Measurements from ENCODE around the gene SPEF1. TPM values are rescaled to one million over a fixed set of nuclear protein-coding genes. Genes with fewer than 3 reads are reported as not detected.
A peak's percentile ranks its signal among the peaks of the same experiment; 100 is the strongest.

SPEF1 gene
- total and polyA plus RNA-seq, 2 of the 13 experiments (the other 11 are each of a cell fraction or from before 2014, with no cell fraction given): 0.11 to 0.27 TPM

- TF ChIP-seq, protein P1, sequence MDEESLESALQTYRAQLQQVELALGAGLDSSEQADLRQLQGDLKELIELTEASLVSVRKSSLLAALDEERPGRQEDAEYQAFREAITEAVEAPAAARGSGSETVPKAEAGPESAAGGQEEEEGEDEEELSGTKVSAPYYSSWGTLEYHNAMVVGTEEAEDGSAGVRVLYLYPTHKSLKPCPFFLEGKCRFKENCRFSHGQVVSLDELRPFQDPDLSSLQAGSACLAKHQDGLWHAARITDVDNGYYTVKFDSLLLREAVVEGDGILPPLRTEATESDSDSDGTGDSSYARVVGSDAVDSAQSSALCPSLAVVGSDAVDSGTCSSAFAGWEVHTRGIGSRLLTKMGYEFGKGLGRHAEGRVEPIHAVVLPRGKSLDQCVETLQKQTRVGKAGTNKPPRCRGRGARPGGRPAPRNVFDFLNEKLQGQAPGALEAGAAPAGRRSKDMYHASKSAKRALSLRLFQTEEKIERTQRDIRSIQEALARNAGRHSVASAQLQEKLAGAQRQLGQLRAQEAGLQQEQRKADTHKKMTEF (CRISPR knock-in tag; IDR thresholded peaks at IDR 0.05): 0 out of 2 replicates have a peak, but pooled peaks have one; percentile 32
- TF ChIP-seq ZNF335 (CRISPR knock-in tag; IDR thresholded peaks at IDR 0.05) (0 out of 2 replicates have a peak, but pooled peaks have one; percentile 40), NAIF1 (CRISPR knock-in tag; IDR thresholded peaks at IDR 0.05; ENCODE audit: borderline replicate concordance) (no peak), ZNF280D (CRISPR knock-in tag; IDR thresholded peaks at IDR 0.05) (no peak), TBX2 (CRISPR knock-in tag; IDR thresholded peaks at IDR 0.05; ENCODE audit: borderline replicate concordance) (0 out of 2 replicates have a peak, but pooled peaks have one; percentile 4), ZNF709 (CRISPR knock-in tag; IDR thresholded peaks at IDR 0.05) (0 out of 2 replicates have a peak, but pooled peaks have one; percentile 36), KLF16 (CRISPR knock-in tag; IDR thresholded peaks at IDR 0.05) (0 out of 4 replicates have a peak, but pooled peaks of 1 of the 2 experiments have one; percentile 7), HES4 (CRISPR knock-in tag; IDR thresholded peaks at IDR 0.05; ENCODE audit: borderline replicate concordance) (0 out of 2 replicates have a peak, but pooled peaks have one; percentile 28), IRF2 (CRISPR knock-in tag; IDR thresholded peaks at IDR 0.05) (peak; percentile 4; the same call in 1 of the 2 replicates), AHR (CRISPR knock-in tag; IDR thresholded peaks at IDR 0.05) (0 out of 2 replicates have a peak, but pooled peaks have one; percentile 32), ZNF7 (CRISPR knock-in tag; IDR thresholded peaks at IDR 0.05) (no peak), NCOR1 (IDR thresholded peaks at IDR 0.05; ENCODE audit: borderline replicate concordance, low read length) (peak; percentile 71), ZNF609 (CRISPR knock-in tag; IDR thresholded peaks at IDR 0.05; ENCODE audit: borderline replicate concordance) (peak; percentile 40; the same call in 1 of the 2 replicates), TEAD3 (CRISPR knock-in tag; optimal IDR thresholded peaks at IDR 0.05; ENCODE audit: borderline replicate concordance) (peak; percentile 12), KDM3A (CRISPR knock-in tag; IDR thresholded peaks at IDR 0.05; ENCODE audit: low read depth) (0 out of 2 replicates have a peak, but pooled peaks have one; percentile 30), CHD4 (IDR thresholded peaks at IDR 0.05; ENCODE audit: borderline replicate concordance, low read length) (peak; percentile 75; the same call in 1 of the 2 replicates), ZNF607 (CRISPR knock-in tag; IDR thresholded peaks at IDR 0.05; ENCODE audit: borderline replicate concordance) (0 out of 2 replicates have a peak, but pooled peaks have one; percentile 28)
- TF ChIP-seq, protein P2, sequence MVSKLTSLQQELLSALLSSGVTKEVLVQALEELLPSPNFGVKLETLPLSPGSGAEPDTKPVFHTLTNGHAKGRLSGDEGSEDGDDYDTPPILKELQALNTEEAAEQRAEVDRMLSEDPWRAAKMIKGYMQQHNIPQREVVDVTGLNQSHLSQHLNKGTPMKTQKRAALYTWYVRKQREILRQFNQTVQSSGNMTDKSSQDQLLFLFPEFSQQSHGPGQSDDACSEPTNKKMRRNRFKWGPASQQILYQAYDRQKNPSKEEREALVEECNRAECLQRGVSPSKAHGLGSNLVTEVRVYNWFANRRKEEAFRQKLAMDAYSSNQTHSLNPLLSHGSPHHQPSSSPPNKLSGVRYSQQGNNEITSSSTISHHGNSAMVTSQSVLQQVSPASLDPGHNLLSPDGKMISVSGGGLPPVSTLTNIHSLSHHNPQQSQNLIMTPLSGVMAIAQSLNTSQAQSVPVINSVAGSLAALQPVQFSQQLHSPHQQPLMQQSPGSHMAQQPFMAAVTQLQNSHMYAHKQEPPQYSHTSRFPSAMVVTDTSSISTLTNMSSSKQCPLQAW (CRISPR knock-in tag; IDR thresholded peaks at IDR 0.05): 0 out of 2 replicates have a peak, but pooled peaks have one; percentile 28
Observed at GRCh38 chr20:3798373-3798768, 17.1 kb upstream of the SPEF1 start (continued).
